ENCODE measurements around the gene SCARF2.

SCARF2 gene

GRCh38 chr22:20465759-20466077, 28.1 kb upstream of the SCARF2 start:
- no peak overlapping the region for H3K4me3 ChIP-seq (ENCODE audit: control insufficient read depth, low read depth, low read length)
- no peak for DNase-seq (ENCODE audit: low read depth)
- no peak for TF ChIP-seq CTCF (conservative IDR thresholded peaks at IDR 0.05; ENCODE audit: control insufficient read depth, insufficient read depth, low read depth, low read length)

- DNase-seq (ENCODE audit: low read depth), result no peak
- H3K4me3 ChIP-seq (ENCODE audit: control insufficient read depth, low read depth, low read length), result no peak overlapping the region
- no peak for TF ChIP-seq CTCF (conservative IDR thresholded peaks at IDR 0.05; ENCODE audit: control insufficient read depth, insufficient read depth, low read depth, low read length)
Observed at GRCh38 chr22:20464912-20465758, 27.5 kb upstream of the SCARF2 start.

- DNase-seq (ENCODE audit: low read depth), result no peak
- no peak overlapping the region for H3K4me3 ChIP-seq (ENCODE audit: control insufficient read depth, low read depth, low read length)
- no peak for TF ChIP-seq CTCF (conservative IDR thresholded peaks at IDR 0.05; ENCODE audit: control insufficient read depth, insufficient read depth, low read depth, low read length)
Observed at GRCh38 chr22:20464096-20464614, 26.5 kb upstream of the SCARF2 start.

- TF ChIP-seq CTCF (conservative IDR thresholded peaks at IDR 0.05; ENCODE audit: control insufficient read depth, insufficient read depth, low read depth, low read length), result no peak
- DNase-seq (ENCODE audit: low read depth), result no peak
Observed at GRCh38 chr22:20463324-20464095, 25.9 kb upstream of the SCARF2 start.

GRCh38 chr22:20459862-20460261, 22.2 kb upstream of the SCARF2 start:
- TF ChIP-seq CTCF (conservative IDR thresholded peaks at IDR 0.05; ENCODE audit: control insufficient read depth, insufficient read depth, low read depth, low read length), result no peak
- DNase-seq (ENCODE audit: low read depth), result no peak

More at GRCh38 chr22:20463324-20464095, 25.9 kb upstream of the SCARF2 start:
- no peak overlapping the region for H3K4me3 ChIP-seq (ENCODE audit: control insufficient read depth, low read depth, low read length)

GRCh38 chr22:20459152-20459542, 21.5 kb upstream of the SCARF2 start:
- TF ChIP-seq CTCF (conservative IDR thresholded peaks at IDR 0.05; ENCODE audit: control insufficient read depth, insufficient read depth, low read depth, low read length), result no peak
- no peak overlapping the region for H3K4me3 ChIP-seq (ENCODE audit: control insufficient read depth, low read depth, low read length)
- DNase-seq (ENCODE audit: low read depth), result no peak

More at GRCh38 chr22:20459862-20460261, 22.2 kb upstream of the SCARF2 start:
- H3K4me3 ChIP-seq (ENCODE audit: control insufficient read depth, low read depth, low read length), result no peak overlapping the region

All from fibroblast of mammary gland (primary cell).